HG03060 (cell line): Measurements from ENCODE around the gene LUM.

Experiments
- ATAC-seq: cut with Tn5 transposase; IDR thresholded peaks from one replicate; pipeline ENCODE4 v1.9.1; 2021; ENCODE audit warnings: low read depth, moderate number of reproducible peaks; ENCODE audit not compliant: unreplicated experiment

Gene LUM

DNA sequence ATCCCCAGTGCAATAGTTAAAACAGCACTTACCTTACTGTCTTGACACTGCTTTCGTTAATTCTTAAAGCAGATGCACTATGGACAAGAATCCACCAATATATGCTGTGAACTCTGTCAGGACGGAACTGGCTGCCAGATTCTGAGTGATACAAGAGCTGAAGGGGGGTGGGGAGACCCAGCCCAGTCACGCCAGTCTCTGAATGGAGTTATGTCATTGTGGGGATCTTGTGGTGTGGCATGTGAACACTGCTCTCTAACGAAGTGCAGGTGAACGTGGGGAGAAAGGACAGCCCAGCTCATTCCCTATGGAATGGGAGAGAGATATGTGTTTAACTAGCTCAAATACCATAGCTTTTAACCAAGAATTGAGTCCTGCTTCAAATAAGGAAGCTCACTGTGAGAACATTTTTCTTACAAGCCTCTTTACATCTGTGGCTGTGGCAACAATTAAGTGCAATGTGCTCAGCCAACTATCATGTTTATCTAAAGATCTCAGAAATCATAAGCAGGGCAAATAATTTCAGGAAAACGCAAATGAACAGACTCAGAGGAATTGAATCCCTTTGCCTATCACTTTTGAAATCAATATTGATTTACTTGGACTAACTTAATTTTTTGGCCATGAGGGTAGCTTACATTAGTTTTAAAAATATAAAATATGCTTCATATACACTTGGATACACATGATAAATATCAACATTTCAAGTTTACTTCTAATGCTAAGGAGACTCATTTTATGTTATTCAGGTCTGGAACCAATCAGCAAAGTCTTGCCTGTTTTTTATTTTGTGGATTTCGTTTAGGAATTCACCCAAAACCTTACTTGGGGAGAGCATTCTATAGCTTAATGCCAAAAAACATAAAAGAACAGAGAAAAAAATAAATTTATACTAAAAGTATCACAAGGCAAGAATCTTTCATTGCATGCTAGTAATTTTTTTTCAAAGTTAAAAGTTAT is at the start of gene LUM:
LUM (minus strand) TSS at position 129 of the 960 bp plus-strand sequence. CDS start 2,515 bp downstream, outside the sequence.
- ATAC-seq: no peak

DNA sequence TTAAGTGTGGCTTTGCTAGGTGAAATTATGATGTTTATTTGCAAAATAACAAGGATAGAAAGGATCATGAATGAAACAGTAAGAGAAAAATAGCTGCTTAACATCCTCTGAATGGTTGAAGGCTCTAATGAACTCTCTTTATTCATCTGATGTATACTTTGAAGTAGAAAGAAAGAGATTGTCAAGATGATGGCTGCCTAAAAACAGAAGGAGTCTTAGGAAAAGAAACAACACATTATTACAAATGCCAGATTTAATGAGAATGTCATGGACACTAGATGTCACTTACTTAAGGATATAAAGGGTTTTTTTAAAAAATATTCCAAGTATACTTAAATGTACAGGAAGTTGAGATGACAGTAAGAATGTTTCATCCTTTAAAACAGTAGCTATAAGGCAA is 49.7 kb upstream of the LUM start:
- ATAC-seq: no peak

DNA sequence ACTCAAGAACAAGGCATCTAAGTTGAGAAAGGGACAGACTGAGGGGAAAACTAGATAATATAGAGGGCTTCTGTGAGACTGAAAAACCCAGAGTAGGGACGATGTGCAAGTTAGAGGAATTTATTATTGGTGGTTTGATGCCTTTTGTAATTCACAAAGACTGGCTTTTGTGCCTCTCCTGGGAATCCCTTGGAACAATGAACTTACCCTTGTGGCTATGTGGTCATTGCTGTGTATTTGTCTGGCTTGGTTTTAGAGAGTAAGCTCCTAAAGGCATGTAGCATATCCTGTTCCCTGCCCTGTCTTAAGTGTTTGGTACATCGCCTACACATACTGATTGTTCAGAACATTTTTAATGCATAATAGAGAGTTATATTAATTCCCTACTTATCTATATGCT is 44.7 kb upstream of the LUM start:
- no peak for ATAC-seq

DNA sequence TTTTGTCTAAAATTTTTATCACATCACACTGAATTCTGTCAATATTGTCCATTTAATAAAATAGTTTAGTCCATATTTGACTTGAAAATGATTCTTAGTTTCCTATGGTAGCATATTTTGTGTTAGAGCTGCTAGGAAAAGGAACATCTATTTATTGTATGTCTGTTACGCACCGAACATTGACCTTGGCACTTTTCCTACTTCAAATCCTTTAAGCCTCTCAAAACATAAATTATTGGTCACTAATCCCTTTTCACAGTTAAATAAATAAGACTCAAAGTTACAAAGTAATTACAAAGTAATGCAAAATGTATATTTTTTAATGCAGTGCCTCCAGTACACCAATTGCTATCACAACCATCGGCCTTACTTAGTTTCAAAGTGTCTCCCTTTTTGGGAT is 42.8 kb upstream of the LUM start:
- no peak for ATAC-seq

DNA sequence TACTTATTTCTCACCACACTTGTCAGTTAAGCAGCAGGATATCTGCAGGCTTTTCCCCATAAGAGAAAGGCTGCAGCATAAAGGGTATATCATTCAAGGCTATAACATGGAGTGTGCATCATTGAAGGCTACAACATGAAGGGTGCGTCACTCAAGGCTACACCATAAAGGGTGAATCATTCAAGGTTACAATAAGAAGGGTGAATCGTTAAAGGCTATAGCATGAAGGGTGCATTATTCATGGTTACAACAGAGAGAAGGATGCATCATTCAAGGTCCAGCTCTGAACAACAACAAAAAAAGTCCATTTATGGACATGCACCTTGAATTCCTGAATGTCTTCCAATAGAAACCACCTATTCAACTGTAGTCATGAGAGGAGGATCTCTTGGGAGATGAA is 32.8 kb upstream of the LUM start:
- no peak for ATAC-seq

GRCh38 chr12:91143206-91143605 is 31.9 kb upstream of the LUM start:
- no peak for ATAC-seq

GRCh38 chr12:91142221-91142631 is 30.9 kb upstream of the LUM start:
- ATAC-seq: no peak

- ATAC-seq: no peak
These were observed 29.0 kb upstream of the LUM start for GRCh38 chr12:91140026-91140931.

DNA sequence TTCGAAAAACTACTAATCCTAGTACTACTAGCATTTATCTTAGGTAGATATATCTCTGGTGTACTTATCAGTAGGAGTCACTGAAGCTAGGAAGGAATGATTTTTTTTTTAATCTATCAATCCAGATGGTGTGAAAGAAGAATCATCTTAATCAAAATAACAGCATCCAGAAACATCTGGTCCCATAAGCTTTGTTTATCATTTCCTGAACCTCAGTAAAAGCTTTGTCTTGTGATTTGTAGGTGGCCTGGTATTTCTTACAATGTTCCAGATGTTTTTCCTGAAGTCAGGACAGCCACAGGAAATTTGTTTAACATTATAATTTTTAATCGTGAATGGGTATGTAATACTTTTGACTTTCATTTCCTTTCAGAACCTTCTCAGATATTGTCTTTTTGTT is 28.0 kb upstream of the LUM start:
- ATAC-seq: no peak

DNA sequence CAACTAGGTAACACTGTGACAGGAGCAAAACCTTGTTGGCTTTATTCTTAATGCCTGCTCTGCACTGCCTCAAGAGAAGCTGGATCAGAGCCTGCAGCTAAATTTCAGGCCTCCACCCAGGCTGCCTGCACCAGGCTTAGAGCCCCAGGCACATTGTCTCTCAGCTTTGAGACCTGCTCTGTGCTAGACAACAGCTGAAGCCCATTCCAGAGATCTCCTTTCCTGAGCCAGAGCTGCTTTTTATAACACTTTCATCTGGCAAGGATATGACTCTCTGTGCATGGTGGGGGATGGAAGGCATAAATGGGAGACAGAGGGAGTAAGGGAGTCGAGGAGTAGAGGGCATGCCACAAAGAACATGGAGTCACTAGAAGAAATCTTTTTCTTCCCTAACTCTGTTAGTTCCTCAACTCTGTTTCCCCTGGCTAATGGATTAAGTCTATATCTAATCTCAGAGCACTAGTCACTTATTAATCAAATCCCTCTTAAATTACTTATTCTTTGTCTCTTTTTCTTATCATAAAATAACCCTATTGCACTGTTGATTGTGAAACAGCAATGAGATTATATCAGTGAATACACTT is 27.1 kb upstream of the LUM start:
- ATAC-seq: no peak

DNA sequence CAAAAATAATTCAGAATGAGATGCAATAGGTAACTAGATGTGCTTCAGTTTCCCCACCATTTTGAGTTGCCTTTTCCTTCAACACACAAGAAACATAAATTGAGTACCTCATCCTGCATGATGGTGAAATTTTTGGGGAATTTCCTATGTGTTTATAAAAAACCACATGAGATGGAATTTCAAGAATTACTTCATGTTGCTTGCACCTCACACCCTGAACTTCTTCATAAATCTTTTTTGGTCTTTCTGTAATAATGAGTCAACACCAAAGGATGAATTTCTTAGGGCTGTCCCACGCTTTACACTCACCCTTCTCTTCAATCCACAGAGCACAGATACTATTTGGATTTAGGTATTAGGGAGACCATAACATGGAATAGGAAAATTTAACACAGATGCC is 22.6 kb upstream of the LUM start:
- ATAC-seq: no peak

DNA sequence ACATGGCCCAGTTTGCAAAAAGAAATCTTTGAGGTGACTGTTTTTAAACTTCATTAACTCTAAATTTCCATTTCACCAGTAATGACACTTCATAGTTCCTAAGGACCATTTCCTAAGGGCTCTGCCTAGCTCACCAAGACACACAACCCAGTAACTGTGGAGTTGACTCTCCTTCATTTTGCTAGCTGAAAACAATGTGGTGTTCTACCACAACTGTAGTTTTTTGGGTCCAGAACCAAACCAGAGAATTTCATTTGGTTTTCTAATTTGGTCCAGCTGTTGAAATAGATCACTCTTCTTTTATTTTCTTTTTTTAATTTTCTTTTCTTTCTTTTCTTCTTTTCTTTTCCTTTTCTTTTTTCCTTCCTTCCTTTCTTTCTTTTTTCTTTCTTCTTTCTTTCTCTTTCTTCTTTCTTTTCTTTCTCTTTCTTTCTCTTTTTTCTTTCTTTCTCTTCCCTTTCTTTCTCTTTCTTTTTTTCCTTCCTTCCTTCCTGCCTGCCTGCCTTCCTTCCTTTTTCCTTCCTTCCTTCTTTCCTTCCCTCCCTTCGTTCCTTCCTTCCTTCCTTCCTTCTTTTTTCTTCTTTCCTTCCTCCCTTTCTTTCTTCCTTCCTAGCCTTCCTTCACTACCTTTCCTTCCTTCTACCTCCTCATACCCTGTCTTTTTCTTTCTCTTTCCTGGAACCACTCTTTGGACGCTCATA is 18.5 kb upstream of the LUM start:
- ATAC-seq: no peak

GRCh38 chr12:91127751-91128150 is 16.5 kb upstream of the LUM start:
- ATAC-seq: no peak

DNA sequence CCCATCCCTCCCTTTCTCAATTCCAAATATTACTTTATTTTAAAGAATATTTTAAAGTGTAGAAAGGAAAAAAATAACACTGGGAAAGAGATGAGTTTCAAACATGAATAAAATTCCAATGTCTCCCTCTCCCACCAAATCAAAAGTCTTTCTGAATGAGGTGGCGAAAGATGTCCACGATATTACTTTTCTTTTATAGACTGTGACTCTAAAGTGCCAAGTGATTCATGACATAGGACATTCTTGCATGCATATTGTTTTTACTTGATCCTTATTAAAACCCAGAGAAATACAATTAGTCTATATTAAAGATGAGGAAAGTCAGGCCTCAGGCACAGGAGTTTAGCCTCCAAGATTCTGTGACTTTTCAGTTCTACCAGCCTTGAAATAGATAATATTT is 16.0 kb upstream of the LUM start:
- ATAC-seq: no peak

DNA sequence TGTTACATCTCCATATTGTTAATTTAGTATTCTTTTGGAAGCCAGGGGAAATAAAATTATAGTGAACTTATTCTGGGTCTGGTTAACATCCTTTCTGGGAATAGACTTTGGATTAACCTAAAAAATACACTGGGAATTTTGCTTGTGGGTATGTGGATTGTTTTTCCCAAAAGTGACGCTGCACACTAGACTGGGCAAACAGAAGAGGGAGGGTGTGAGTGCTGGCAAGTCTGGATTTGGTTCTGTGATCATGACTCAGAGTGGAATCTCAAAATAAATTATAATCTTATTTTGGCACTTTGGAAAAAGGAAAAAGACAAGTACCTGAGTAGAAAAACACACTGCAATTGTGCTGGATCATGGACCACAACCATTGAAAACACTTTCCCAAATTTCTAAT is 15.2 kb upstream of the LUM start:
- no peak for ATAC-seq

- no peak for ATAC-seq
These were observed 12.1 kb upstream of the LUM start for GRCh38 chr12:91123236-91123916.

DNA sequence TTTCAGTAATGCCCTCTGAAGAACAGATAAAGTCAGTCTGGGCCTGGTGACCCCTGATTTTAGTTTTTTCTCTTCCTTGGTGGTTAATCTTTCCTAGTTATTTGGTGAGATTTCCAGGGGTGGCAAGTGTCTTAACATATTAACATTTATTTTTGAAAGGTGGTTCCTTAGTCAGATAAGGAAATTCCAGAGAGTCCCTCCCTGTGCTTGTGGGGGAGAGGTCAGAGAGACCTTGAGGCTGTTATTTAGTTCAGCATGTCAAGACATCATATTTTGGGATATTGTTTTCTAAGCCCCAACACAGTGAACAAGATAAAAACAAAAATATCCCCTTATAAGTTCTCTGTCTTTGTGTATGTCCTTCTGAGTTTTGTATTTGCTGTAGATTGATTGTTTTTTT is 9.5 kb upstream of the LUM start:
- ATAC-seq: no peak

DNA sequence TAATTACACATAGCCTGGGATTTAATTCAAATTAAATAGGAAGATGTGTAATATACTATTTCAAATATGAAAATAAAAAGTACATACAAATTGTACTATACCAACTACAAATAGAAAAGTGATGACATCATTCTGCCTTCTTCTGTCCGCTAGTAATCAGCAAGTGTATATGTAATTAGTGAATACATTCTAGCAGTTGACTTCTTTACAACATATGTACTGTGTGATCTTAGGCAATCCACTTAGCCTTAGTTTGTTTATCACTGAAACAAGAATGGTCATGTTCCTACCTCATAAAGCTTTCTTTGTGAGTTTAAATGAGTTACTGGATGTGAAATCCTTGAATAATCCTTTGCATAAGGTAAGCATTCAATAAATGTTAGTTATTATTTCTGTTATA is 7.8 kb upstream of the LUM start:
- no peak for ATAC-seq

DNA sequence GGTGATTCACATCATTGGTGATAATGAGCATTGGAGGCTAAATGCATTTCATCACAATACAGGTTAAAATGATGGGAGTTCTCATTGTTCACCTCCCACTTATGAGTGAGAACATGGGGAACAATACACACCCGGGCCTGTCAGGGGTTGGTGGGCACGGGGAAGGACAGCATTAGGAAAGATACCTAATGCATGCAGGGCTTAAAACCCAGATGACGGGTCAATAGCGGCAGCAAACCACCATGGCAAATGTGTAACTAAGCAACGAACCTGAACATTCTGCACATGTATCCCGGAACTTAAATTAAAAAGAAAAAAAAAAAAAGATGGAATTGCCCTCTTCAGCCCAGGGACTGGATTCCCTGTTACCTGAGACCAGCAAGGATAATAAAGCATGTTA is 2.3 kb upstream of the LUM start:
- no peak for ATAC-seq
